Transverse colon (tissue), 3 donors: Measurements from ENCODE around the gene ALB.

Experiments
- POLR2A ChIP-seq: fragments of 450-650 bp; IDR thresholded peaks from one replicate; pipeline ENCODE4 v1.6.1; 2016; ENCODE audit warnings: antibody characterized with exemption, mild to moderate bottlenecking, moderate library complexity
- TF ChIP-seq, protein P1 (sequence below), 5 experiments: fragments of 200-600 bp in 3 of 5; fragments of 450-650 bp in 2 of 5; sonication (generic) in 3 of 5; IDR thresholded peaks; 1 replicate in 2 of 5; 2 replicates in 3 of 5; pipeline ENCODE4 v1.5.1; 2016 to 2017; ENCODE audit warnings: antibody characterized with exemption in 5 of 5, inconsistent platforms in 3 of 5, mild to moderate bottlenecking in 2 of 5, moderate library complexity in 1 of 5

DNA sequence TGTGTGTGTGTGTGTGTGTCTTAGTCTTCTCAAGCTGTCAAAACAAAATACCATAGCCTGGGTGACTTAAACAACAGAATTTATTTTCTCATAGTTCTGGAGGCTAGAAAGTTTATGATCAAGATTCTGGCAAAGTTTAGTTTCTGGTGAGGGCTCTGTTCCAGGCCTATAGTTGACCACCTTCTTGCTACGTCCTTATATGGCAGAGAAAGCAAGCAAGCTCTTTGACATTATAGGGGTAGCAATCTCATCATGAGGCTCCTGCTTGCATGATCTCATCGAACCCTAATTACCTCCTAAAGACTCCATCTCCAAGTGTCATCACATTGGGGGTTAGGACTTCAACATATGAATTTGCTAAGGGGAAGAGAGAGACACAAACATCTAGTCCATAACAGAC lies 25.0 kb downstream of the ALB start:
- TF ChIP-seq, protein P1, sequence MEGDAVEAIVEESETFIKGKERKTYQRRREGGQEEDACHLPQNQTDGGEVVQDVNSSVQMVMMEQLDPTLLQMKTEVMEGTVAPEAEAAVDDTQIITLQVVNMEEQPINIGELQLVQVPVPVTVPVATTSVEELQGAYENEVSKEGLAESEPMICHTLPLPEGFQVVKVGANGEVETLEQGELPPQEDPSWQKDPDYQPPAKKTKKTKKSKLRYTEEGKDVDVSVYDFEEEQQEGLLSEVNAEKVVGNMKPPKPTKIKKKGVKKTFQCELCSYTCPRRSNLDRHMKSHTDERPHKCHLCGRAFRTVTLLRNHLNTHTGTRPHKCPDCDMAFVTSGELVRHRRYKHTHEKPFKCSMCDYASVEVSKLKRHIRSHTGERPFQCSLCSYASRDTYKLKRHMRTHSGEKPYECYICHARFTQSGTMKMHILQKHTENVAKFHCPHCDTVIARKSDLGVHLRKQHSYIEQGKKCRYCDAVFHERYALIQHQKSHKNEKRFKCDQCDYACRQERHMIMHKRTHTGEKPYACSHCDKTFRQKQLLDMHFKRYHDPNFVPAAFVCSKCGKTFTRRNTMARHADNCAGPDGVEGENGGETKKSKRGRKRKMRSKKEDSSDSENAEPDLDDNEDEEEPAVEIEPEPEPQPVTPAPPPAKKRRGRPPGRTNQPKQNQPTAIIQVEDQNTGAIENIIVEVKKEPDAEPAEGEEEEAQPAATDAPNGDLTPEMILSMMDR (IDR thresholded peaks at IDR 0.05): no peak
- TF ChIP-seq POLR2A: no peak
